GM18873 (cell line): ENCODE results near the gene MLLT1.
"Not testable (repeated sequence)": the region's sequence is repeated elsewhere in the genome, so short reads cannot be mapped to it uniquely, and the experiment has no call there.

ENCODE experiments used
- ATAC-seq: cut with Tn5 transposase; IDR thresholded peaks from one replicate; pipeline ENCODE4 v1.9.1; 2021; ENCODE audit warnings: mild to moderate bottlenecking, moderate library complexity, moderate number of reproducible peaks; ENCODE audit not compliant: unreplicated experiment, low FRiP score

The MLLT1 gene, protein sequence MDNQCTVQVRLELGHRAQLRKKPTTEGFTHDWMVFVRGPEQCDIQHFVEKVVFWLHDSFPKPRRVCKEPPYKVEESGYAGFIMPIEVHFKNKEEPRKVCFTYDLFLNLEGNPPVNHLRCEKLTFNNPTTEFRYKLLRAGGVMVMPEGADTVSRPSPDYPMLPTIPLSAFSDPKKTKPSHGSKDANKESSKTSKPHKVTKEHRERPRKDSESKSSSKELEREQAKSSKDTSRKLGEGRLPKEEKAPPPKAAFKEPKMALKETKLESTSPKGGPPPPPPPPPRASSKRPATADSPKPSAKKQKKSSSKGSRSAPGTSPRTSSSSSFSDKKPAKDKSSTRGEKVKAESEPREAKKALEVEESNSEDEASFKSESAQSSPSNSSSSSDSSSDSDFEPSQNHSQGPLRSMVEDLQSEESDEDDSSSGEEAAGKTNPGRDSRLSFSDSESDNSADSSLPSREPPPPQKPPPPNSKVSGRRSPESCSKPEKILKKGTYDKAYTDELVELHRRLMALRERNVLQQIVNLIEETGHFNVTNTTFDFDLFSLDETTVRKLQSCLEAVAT

DNA sequence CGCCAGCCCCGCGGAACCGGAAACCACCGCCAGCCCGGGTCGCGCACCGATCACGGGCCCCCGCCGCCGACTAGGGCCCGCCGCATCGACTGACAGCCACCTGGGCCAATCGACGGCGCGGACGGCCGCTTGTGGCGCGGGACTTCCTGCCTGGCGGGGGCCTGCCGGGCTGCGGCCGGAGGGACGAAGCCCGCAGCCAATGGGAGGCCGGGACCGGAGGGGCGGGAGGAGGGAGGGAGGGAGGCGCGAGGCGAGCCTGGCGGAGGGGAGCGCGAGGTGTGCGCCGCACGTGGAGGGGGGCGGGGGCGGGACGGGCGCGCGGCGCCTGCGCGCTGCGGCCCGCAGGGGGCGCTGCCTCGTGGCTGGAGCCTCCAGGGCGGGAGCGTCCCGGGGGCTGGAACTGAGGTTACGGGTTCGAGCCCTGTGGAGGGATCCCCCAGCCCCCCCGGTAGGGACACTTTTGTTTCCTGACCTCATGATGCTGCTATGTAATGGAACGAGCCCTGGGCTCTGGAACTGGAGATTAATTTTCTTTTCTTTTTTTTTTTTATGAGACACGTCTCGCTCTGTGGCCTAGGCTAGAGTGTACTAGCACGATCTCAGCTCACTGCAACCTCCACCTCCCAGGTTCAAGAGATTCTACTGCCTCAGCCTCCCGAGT, at the start of gene MLLT1:
Gene MLLT1 (minus strand): TSS at position 45 of the 661 bp plus-strand sequence. CDS start 191 bp downstream, outside the sequence.
- ATAC-seq = peak; percentile 56

DNA sequence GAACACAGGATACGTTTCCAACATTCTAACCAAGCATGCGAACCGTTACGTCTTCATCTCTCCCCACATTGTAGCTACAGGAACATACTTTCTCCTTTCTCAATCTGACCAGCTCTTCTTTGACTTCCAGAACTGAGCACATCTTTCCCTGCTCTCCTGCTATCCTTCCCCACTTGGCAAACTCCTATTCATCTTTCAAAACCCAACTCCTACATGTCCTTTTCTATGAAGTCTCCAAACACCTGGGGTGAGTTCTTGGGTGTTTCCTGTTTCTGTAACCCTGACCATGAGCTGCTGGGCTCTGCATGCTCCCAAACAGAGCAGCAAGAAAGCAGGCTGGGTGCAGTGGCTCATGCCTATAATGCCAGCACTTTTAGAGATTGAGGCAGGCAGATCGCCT, 47.0 kb upstream of the MLLT1 start:
- ATAC-seq = no peak

DNA sequence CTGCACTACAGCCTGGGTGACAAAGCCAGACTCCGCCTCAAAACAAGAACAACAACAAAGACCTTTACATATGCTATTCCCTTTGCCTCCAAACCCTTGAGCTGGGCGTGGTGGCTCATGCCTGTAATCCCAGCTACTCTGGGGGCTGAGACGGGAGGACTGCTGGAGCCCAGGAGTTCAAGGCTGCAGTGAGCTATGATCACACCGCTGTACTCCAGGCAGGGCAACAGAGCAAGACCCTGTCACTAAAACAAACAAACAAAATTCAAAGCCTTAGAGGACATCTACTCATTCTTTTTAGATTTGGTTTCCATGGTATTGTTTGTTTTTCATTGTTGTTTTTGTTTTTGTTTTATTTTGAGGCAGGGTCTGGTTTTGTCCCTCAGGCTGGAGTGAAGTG, 45.8 kb upstream of the MLLT1 start:
- no peak for ATAC-seq

DNA sequence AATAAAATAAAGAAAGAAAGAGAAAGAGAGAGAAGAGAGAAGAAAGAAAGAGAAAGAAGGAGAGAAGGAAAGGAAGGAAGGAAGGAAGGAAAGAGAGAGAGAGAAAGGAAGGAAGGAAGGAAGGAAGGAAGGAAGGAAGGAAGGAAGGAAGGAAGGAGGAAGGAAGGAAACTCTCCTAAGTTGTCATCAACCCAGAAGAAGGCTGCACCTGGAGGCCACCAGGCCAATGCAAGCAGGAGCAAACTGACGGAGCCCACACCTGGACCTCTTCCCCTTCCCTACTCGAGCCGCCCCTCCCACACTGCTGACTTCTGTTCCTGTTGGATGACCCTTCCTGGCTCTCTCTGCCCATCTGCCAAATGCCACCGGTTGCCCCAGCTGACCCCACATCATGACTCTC, 45.0 kb upstream of the MLLT1 start:
- ATAC-seq = no peak

DNA sequence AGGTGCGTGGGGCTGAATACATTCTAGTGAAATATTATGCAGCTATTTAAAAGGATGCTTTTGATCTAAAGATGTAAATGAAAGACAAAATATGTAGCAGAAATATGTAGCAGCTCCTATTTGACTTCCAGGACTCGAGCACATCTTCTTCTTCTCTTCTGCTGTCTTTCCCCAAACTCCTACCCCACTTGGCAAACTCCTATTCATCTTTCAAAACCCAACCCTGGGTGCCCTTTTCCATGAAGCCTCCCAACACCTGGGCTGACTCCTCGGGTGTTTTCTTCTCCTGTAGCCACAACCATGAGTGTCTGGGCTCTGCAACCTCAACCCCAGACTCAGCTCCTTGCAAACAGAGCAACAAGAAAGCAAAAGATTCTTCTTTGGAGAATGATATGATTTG, 42.5 kb upstream of the MLLT1 start:
- no peak for ATAC-seq

DNA sequence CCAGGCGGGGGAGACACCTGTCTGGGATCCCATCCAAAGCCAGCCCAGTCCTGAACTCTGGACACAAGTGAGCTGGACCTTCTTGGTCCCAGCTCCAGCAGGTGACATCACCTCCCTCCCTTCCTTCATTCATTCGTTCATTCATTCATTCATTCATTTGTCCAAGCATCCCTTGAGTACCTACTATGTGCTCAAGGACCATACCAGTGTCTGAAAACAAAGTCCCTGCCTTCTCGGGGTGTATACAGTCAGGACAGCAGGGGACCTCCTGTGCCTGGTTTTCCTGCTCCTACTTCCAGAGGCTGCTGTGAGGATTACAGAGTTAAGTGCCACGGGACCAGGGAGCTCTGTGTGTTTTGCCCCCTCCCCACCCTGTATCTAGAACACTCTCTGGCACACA, 39.6 kb upstream of the MLLT1 start:
- ATAC-seq = no peak

DNA sequence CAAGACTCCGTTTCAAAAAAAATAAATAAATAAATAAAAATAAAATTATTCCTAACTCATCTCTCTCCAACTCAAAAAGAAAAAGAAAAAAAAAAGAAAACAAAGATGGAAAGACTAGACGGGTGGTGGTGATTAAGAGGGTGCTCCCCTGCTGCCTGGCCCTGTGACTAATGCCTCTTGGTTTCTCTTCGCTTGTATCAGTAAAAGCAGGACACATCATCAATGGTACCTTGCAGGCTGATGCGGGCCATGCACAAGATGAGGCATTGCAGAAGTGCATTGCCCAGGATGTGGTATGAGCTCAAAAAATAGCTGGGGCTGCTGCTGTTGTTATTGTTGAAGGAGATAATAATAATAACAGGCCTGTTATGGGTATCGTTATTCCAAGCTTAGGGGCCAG, 39.0 kb upstream of the MLLT1 start:
- no peak for ATAC-seq

DNA sequence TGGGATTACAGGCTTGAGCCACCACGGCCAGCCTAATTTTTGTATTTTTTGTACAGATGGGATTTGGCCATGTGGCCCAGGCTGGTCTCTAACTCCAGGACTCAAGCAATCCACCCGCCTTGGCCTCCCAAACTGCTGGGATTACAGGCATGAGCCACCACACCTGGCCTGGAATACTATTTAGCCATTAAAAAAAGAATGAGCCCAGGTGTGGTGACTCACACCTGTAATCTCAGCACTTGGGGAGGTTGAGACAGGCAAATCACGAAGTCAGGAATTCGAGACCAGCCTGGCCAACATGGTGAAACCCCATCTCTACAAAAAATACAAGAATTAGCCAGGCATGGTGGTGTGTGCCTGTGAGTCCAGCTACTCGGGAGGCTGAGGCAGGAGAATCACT, 35.9 kb upstream of the MLLT1 start:
- not testable (repeated sequence) for ATAC-seq

DNA sequence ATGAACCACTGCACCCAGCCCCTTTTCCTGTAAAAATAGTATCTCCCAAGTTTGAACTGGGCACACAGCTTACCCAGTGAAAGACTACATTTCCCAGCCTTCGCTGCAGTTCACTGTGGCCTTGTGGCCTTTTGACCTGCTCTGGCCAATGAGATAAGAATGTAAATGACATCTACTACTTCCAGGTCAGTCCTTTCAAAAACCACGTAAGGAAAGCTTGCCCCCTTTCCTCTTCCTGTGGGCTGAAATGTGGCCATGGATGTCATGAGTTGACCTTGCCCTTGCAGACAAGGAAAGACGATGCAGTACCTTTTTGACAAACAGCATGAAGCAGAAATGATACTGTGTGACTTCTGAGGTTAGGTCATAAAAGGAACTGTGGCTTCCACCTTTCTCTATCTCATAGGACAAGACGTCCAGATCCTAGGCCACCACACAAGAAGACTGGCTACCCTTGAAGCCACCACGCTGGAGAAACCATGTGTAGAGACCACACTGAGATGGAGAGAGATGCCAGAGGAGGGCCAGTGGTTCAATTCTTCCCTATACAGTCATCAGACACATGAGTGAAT, 33.7 kb upstream of the MLLT1 start:
- no peak for ATAC-seq

DNA sequence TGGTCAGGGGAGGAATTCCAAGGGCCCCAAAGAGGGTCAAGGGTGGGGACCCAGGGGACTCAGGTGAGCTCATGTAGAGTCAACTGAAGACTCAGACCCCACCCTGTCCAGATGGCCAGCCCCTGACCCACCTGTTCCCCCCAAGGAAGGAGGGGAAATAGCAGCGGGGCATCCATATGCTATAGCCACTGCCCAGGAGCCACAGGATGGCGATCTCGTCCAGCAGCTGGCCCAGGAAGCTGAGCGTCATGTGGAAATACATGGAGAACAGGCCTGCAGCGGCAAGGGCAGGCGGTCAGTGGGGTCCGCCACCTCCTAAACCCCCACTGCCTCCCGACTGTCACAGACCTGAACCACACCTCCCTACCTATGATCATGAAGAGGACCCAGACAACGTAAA, 32.2 kb upstream of the MLLT1 start:
- no peak for ATAC-seq

DNA sequence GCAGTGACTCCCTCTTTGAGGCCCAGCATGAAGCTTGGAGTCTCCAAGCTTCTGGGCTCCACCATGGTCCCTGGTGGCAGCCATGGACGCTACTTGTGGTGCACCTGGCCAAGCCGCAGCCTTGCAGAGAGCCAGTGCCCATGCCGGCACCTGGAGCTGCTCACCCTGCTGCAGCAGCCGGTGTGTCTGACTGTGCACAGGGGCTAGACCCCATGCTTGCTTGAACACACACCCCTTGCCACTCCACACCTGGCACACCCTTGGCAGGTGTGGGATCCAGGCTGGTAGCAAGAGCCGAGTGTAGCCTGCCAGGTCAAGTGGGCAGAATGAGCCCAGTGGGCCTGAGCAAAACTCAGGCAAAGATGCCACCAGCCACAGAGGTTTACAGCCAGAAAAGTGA, 18.6 kb upstream of the MLLT1 start:
- no peak for ATAC-seq

DNA sequence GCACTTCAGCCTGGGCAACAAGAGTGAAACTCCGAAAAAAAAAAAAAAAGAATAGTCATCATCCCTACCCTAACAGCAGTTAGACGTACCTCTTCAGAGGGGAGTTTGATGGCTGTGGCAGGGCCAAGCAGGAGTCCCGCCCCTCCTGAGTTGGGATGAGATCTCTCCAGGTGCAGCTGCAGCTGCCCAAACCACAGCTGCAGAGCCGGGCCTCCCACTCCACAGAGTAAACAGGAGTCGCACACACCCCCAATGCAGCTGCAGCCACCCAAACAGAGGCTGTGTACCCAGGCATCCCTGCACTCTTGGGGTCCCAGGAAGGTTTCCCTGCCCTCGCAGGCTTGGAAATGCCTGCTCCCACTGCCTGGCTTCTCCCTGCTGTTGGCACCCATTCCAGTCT, 17.4 kb upstream of the MLLT1 start:
- no peak for ATAC-seq

DNA sequence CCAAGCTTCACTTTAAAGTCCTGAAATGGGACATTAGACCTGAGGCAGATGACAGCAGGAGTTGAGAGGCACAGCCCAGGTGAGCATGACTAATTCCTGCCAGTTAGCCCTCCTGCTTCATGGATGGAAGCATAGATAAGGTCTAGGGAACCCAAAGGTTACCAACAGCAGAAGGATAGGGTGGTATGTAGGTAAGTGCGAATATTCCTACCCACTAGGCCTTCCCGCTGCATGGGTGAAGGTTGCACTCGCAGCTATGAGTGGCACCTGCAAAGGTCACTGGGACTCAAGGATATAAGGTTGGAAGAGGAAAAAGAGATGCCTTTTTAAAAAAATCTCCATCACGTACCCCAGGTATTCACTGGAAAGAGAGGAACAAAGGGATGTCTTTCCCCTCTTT, 12.2 kb upstream of the MLLT1 start:
- ATAC-seq = no peak

DNA sequence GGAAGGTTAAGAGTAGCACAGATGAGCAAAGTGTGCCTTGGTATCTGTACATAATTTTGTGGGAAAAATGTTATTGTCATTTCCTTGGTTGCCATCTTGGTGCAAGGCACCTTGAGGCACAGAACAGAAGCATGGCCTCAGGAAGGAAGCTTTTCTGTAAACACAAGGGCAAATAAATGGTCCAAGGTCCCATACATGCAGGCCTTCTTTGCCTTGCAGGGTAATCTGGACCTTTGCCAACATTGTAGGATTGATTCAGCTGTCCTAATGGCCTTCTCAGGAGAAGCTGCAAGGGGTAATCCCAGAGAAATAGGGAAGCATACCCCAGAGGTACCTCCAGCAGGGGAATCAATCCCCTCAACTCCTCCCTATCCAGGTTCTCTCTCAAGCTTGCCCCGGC, 9.0 kb upstream of the MLLT1 start:
- no peak for ATAC-seq

DNA sequence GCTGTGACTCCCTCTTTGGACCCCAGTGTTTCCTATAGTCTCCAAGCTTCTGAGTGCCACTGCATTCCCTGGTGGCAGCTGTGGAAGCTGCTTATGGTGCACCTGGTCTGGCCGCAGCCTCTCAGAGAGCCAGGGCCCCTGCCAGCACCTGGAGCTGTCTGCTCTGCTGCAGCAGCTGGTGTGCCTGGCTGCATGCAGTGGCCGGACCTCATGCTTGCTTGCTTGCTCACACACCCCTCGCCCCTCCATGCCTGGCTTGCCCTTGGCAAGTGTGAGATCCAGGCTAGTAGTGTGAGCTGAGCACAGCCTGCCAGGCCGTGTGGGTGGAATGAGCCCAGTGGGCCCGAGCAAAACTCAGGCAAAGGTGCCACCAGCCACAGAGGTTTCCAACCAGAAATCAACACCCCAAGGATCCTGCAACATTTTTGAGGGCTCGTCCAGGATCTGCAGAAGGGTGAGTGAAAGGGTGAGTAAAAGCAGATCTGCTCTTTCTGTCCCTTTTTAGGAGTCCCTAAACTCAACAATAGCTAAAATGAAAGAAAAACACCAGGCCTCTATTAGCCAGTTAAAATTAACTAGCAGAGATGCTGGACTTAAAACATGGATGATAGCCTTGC, 7.6 kb upstream of the MLLT1 start:
- ATAC-seq = no peak

DNA sequence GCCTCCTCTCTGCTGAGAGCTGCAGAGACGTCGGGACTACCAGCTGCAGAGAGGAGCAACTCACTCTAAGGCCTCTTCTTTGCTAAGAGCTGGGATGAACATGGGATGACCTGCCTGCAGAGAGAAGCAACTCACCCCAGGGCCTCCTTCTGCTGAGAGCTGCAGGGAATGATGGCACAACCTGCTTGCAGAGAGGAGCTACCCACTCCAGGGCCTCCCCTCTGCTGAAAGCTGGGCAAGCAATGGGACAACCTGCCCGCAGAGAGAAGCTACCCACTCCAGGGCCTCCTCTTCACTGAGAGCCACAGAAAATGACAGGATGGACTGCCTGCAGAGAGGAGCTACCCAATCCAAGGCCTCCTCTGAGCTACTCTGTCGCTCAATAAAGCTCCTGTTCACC, 6.9 kb upstream of the MLLT1 start:
- no peak for ATAC-seq

DNA sequence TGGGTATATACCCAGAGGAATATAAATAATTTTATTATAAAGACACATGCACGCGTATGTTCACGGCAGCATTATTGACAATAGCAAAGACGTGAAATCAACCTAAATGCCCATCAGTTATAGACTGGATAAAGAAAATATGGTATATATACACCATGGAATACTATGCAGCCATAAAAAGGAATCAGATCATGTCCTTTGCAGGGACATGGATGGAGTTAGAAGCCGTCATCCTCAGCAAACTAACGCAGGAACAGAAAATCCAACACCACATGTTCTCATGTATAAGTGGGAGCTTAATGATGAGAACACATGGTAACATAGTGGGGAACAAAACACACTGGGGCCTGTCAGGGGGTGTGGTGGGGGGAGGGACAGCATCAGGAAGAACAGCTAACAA, 2.6 kb upstream of the MLLT1 start:
- ATAC-seq = not testable (repeated sequence)

DNA sequence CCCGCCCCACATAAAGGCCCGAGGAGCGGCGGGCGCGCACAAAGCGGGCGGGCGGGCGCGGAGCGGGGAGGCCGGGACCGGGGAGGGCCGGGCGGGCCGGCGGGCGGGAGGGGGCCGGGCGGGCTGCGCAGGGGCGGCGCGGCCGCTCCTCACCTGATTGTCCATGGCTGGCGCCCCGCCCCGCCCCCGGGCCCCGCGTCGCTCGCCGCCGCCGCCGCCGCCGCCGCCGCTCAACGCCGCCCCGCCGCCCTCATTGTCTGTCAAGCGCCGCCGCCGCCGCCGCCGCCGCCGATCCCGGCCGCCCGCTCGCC, 200 bp downstream of the MLLT1 start:
- no peak for ATAC-seq

DNA sequence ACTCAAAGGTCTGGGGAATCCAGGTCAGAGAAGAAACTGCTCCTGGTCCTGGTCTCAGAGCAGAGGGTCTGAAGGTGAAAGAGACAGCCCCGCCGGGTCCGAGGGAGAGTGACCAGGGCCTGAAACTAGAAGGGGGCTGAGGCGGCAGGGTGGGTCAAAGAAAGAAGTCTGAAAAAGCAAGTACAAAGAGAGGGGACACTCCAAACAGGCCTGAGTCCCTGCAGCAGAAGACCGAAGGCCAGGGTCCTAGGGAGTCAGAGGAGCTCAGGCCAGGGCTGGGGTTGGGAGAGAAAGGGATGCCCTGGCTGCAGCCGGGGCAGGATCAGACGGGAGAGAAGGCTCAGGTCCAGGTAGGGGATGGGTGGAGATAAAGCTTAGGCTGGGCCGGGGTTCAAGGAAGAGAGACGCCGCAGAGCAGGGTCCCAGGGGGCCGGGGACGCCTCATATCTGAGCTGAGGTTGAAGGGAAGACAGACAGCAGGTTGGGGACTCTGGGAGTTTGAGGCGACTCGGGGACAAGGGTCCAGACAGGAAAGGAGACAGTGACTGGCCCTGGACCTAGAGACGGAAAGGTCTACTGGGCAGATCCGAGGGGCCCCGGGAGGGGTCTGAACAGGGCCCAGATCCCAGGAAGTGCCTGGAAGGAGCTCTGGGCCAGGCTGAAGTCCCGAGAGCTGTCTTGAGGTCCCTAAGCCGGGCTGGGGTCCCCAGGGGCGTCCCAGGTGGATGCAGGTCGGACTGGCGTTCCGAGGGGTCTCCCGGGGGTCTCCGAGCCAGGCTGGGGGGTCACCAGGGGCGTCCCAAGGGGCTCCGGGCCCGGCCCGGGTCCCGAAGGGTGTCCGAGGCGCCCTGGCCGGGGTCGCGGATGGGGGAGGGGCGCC, 795 bp downstream of the MLLT1 start:
- ATAC-seq = no peak

DNA sequence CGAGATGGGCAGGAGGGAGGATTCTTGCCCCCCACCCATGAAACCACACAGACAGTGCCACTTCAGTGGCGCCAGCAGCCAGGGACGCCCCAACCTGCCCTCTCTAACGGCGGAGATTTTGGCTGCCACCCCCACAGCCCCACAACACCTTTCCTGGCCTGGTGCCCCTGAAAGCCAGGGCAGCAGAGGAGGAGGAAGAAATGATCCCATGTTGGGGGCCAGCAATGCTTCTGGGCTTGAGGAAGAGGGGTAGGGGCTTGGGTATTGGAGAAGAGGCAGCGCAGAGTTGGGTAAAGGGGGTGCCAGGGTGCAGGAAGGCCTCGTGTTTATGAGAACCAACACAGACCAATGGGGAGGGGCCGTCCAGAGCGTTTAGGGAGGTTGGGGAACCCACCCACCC, 1.7 kb downstream of the MLLT1 start:
- ATAC-seq = no peak
